Stimulated activated CD4-positive, alpha-beta T cell treated with anti-CD3 and anti-CD28 coated beads, Interleukin-1b, Interleukin-23, amount 100 ng/mL, for 48 hours (primary cell): Measurements from ENCODE around the gene C2orf49.

Source experiments
- DNase-seq: peaks from one replicate; pipeline ENCODE4 v3.0.0-alpha.2; 2020

The C2orf49 gene

GRCh38 chr2:105384216-105384615, 46.9 kb downstream of the C2orf49 start:
- DNase-seq, result no peak

GRCh38 chr2:105384861-105385260, 47.5 kb downstream of the C2orf49 start:
- no peak for DNase-seq

GRCh38 chr2:105385731-105386540, 48.6 kb downstream of the C2orf49 start:
- no peak for DNase-seq

GRCh38 chr2:105387225-105387624, 49.9 kb downstream of the C2orf49 start:
- DNase-seq, result no peak

- no peak for DNase-seq
These were observed 51.6 kb downstream of the C2orf49 start for GRCh38 chr2:105388971-105389381.

GRCh38 chr2:105390454-105390853, 53.1 kb downstream of the C2orf49 start:
- no peak for DNase-seq

GRCh38 chr2:105391058-105391627, 53.8 kb downstream of the C2orf49 start:
- DNase-seq, result no peak

- DNase-seq, result no peak
These were observed 54.7 kb downstream of the C2orf49 start for GRCh38 chr2:105391763-105392662.

- DNase-seq, result no peak
These were observed 56.2 kb downstream of the C2orf49 start for GRCh38 chr2:105393373-105394055.

GRCh38 chr2:105394951-105395611, 57.7 kb downstream of the C2orf49 start:
- DNase-seq, result no peak

GRCh38 chr2:105395691-105396090, 58.4 kb downstream of the C2orf49 start:
- no peak for DNase-seq

- DNase-seq, result peak; percentile 81
These were observed 59.1 kb downstream of the C2orf49 start for GRCh38 chr2:105396254-105397024.

GRCh38 chr2:105397025-105397722, 59.8 kb downstream of the C2orf49 start:
- DNase-seq, result no peak

GRCh38 chr2:105397953-105398335, 60.6 kb downstream of the C2orf49 start:
- no peak for DNase-seq

- peak; percentile 70 for DNase-seq
These were observed 61.2 kb downstream of the C2orf49 start, which contains the start of gene FHL2 for GRCh38 chr2:105398336-105399206. Gene FHL2 (minus strand): TSS chr2:105399051. CDS start chr2:105386516, 12,535 bp downstream.
